ENCODE measurements around the gene FA2H. TPM values are rescaled to one million over a fixed set of nuclear protein-coding genes. Genes with fewer than 3 reads are reported as not detected.

The FA2H gene
- total and polyA plus RNA-seq, 2 experiments from 2014 or later = 5.7 to 6.3 TPM

DNA sequence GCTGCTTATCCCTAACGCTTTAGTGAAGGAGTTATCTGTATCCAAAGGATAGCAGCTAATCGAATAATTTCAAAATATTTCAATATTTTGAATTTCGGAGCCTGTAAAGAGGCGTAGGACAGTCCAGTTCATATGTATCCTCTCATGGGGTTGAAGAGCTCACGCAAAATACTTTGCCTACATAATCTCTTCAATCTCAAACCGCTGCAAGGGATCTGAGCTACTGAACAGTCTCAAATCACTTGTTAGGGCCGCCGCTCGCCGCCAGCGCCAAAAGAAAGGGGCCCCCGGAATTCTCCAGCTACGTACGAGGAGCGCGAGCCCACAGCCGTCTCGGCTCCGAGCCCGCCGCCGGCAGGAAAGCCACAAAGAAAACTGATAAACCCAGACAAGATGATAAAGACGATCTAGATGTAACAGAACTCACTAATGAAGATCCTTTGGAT, 107.3 kb downstream of the FA2H start (continued):
- TF ChIP-seq EZH2phosphoT487 (IDR thresholded peaks at IDR 0.05; ENCODE audit: unreplicated experiment) = no peak
- no peak for TF ChIP-seq STAT1 (IDR thresholded peaks at IDR 0.05; ENCODE audit: unreplicated experiment)
- TF ChIP-seq POLR2AphosphoS5 (IDR thresholded peaks at IDR 0.05; ENCODE audit: low read depth) = no peak
- no peak for TF ChIP-seq ZNF331 (CRISPR knock-in tag; IDR thresholded peaks at IDR 0.05; ENCODE audit: low read depth)
- no peak for TF ChIP-seq EZH2 (IDR thresholded peaks at IDR 0.05; ENCODE audit: low read depth, unreplicated experiment)
- no peak for TF ChIP-seq NANOG (IDR thresholded peaks at IDR 0.05; ENCODE audit: borderline replicate concordance)
- TF ChIP-seq REST (IDR thresholded peaks at IDR 0.05; ENCODE audit: unreplicated experiment) = no peak
- TF ChIP-seq JUNB (IDR thresholded peaks at IDR 0.05; ENCODE audit: unreplicated experiment) = no peak

DNA sequence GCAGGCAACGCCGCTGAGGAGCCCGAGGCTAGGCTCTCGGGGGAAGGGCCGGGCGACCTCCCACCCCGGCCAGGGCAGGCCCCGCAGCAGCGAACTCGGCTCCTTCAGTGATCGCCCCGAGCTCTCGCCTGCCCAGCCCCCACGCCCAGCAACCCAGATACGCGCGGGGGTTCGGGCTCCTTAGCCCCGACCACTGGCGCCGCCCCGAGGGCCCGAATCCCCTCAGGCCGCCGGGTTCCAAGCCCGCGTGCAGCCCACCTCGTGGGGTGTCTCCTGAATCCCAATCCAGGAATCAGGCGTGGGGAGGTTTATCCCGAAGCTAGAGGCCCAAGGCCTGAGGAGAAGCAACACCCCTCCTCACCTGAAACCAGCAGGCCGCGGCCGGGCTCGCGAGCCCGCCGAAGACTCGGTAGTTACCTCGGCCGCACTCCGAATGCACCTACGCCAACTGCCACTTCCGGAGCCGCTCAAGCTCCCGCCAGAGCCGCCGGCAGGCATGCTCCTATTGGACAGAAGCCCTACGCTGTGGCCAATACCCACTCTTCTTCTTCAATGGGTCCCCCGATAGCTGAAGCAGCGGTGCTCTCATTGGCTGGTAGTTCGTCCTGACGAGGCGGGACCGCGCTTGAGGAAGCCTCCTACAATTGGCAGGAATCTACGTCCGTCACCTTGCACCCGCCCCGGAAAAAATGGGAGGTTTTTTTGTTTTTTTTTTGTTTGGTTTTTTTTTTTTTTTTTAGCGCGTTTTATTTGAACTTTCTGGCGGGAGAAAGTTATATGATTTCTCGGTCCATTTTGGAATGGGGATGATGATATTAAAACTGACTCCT, 108.0 kb downstream of the FA2H start, which contains the start of gene RFWD3:
Gene RFWD3 (minus strand): TSS at position 453 of the 830 bp plus-strand sequence. CDS start 5,428 bp downstream, outside the sequence.
- peaks cover 6% of the 10 kb centered on the region for H3K4me1 ChIP-seq (ENCODE audit: insufficient read depth)
- peak within 1 kb of the TSS; percentile 94 for H3K4me2 ChIP-seq
- peak; percentile 99 for ATAC-seq
- H2AFZ ChIP-seq = peak within 1 kb of the TSS; percentile 90
- peak within 1 kb of the TSS; percentile 95 for H3K27ac Mint-ChIP-seq
- no peaks in the 10 kb centered on the region for H3K27me3 ChIP-seq (ENCODE audit: insufficient read depth)
- peaks cover 12% of the 10 kb centered on the region for H3F3A ChIP-seq (replicated peaks; ENCODE audit: low read depth)
- TF ChIP-seq ETS1 (IDR thresholded peaks at IDR 0.05) = peak; percentile 64
- TF ChIP-seq NANOG (IDR thresholded peaks at IDR 0.05; ENCODE audit: borderline replicate concordance) = no peak
- TF ChIP-seq CREB1 (CRISPR knock-in tag; IDR thresholded peaks at IDR 0.05; ENCODE audit: low read depth) = peak; percentile 90
- peak; percentile 96 for TF ChIP-seq POLR2AphosphoS5 (IDR thresholded peaks at IDR 0.05; ENCODE audit: low read depth)
- TF ChIP-seq, protein P1, sequence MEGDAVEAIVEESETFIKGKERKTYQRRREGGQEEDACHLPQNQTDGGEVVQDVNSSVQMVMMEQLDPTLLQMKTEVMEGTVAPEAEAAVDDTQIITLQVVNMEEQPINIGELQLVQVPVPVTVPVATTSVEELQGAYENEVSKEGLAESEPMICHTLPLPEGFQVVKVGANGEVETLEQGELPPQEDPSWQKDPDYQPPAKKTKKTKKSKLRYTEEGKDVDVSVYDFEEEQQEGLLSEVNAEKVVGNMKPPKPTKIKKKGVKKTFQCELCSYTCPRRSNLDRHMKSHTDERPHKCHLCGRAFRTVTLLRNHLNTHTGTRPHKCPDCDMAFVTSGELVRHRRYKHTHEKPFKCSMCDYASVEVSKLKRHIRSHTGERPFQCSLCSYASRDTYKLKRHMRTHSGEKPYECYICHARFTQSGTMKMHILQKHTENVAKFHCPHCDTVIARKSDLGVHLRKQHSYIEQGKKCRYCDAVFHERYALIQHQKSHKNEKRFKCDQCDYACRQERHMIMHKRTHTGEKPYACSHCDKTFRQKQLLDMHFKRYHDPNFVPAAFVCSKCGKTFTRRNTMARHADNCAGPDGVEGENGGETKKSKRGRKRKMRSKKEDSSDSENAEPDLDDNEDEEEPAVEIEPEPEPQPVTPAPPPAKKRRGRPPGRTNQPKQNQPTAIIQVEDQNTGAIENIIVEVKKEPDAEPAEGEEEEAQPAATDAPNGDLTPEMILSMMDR (conservative IDR thresholded peaks at IDR 0.05; ENCODE audit: low read depth in 2 of 2) = no peak
- DNase-seq (ENCODE audit: low spot score) = peak; percentile 99
- H3K36me3 Mint-ChIP-seq (ENCODE audit: low read depth) = peaks cover 46% of the 10 kb centered on the region
- H3K36me3 ChIP-seq (ENCODE audit: insufficient read depth) = peaks cover 34% of the 10 kb centered on the region
- H3K27ac ChIP-seq (ENCODE audit: low read depth) = peak within 1 kb of the TSS; percentile 79
- peak within 1 kb of the TSS; percentile 81 for H3K4me3 Mint-ChIP-seq
- peak within 1 kb of the TSS; percentile 98 for H3K4me3 ChIP-seq
- peaks cover 49% of the 10 kb centered on the region for H3K79me2 ChIP-seq (replicated peaks; ENCODE audit: insufficient read depth)
- H3K27me3 Mint-ChIP-seq (ENCODE audit: insufficient read depth, low read depth, poor library complexity) = peaks cover 18% of the 10 kb centered on the region
- H3K9me3 Mint-ChIP-seq = peaks cover 13% of the 10 kb centered on the region; the same call in 2 of the 3 replicates
- peaks cover 28% of the 10 kb centered on the region for H4K20me1 ChIP-seq (replicated peaks; ENCODE audit: insufficient read depth)
- H3K4me1 Mint-ChIP-seq = peaks cover 22% of the 10 kb centered on the region
- no peaks in the 10 kb centered on the region; the same call in 1 of the 2 replicates for H3K9me2 ChIP-seq (ENCODE audit: insufficient read depth)

All from GM23338 (cell line).